Trophoblast cell (in vitro differentiated cells and primary cell): ENCODE data around the gene CROCC2.

Source experiments
- DNase-seq, 2 donors: peaks; one replicate each; pipeline ENCODE4 v3.0.0-alpha.2; 2016
- H2AFZ ChIP-seq: 2 replicates; pipeline ENCODE4 v1.6.1; 2013; ENCODE audit warnings: low read length, moderate library complexity, mild to moderate bottlenecking; ENCODE audit not compliant: insufficient read depth, poor library complexity
- H2AK5ac ChIP-seq: 2 replicates; pipeline ENCODE4 v1.6.1; 2013; ENCODE audit warnings: mild to moderate bottlenecking, low read length
- H2BK120ac ChIP-seq: 2 replicates; pipeline ENCODE4 v1.6.1; 2013; ENCODE audit warnings: low read length, mild to moderate bottlenecking, moderate library complexity; ENCODE audit not compliant: insufficient read depth, poor library complexity
- H2BK12ac ChIP-seq: 2 replicates; pipeline ENCODE4 v1.6.1; 2013; ENCODE audit warnings: mild to moderate bottlenecking, low read length, moderate library complexity
- H2BK5ac ChIP-seq: 2 replicates; pipeline ENCODE4 v1.6.1; 2013; ENCODE audit warnings: low read length, low read depth, moderate library complexity, mild to moderate bottlenecking; ENCODE audit not compliant: poor library complexity
- H3K14ac ChIP-seq: 2 replicates; pipeline ENCODE4 v1.6.1; 2013; ENCODE audit warnings: mild to moderate bottlenecking, low read length
- H3K18ac ChIP-seq: 2 replicates; pipeline ENCODE4 v1.6.1; 2013; ENCODE audit warnings: mild to moderate bottlenecking, low read length
- H3K23ac ChIP-seq: 2 replicates; pipeline ENCODE4 v1.6.1; 2013; ENCODE audit warnings: low read length
- H3K27ac ChIP-seq: 2 replicates; pipeline ENCODE4 v1.5.1; 2013; ENCODE audit warnings: low read depth, mild to moderate bottlenecking, inconsistent platforms, low read length, moderate library complexity
- H3K27me3 ChIP-seq: 2 replicates; pipeline ENCODE4 v1.6.1; 2013; ENCODE audit warnings: inconsistent platforms, mild to moderate bottlenecking, low read length, moderate library complexity; ENCODE audit not compliant: insufficient read depth
- H3K36me3 ChIP-seq, 2 experiments: 1 replicate in 1 of 2; 2 replicates in 1 of 2; pipeline ENCODE4 v1.6.1; 2013; ENCODE audit warnings: low read length in 2 of 2, mild to moderate bottlenecking in 2 of 2, moderate library complexity in 1 of 2; ENCODE audit not compliant: insufficient read depth in 2 of 2, control insufficient read depth in 1 of 2
- H3K4ac ChIP-seq: 2 replicates; pipeline ENCODE4 v1.6.1; 2013; ENCODE audit warnings: low read depth, mild to moderate bottlenecking, low read length, moderate library complexity
- H3K4me1 ChIP-seq, 2 experiments: 1 replicate in 1 of 2; 2 replicates in 1 of 2; pipeline ENCODE4 v1.6.1; 2013; ENCODE audit warnings: low read length in 2 of 2, mild to moderate bottlenecking in 2 of 2, moderate library complexity in 1 of 2; ENCODE audit not compliant: insufficient read depth in 2 of 2, control insufficient read depth in 1 of 2
- H3K4me2 ChIP-seq: 2 replicates; pipeline ENCODE4 v1.6.1; 2013; ENCODE audit warnings: inconsistent platforms, mild to moderate bottlenecking, low read length, moderate library complexity
- H3K4me3 ChIP-seq: 2 replicates; pipeline ENCODE4 v1.5.1; 2013; ENCODE audit warnings: mild to moderate bottlenecking, low read depth, low read length, inconsistent platforms
- H3K79me1 ChIP-seq: one replicate; pipeline ENCODE4 v1.6.1; 2013; ENCODE audit warnings: low read length
- H3K79me2 ChIP-seq: 2 replicates; pipeline ENCODE4 v1.6.1; 2013; ENCODE audit warnings: low read length, mild to moderate bottlenecking; ENCODE audit not compliant: control insufficient read depth, insufficient read depth, poor library complexity
- H3K9ac ChIP-seq: 2 replicates; pipeline ENCODE4 v1.6.1; 2013; ENCODE audit warnings: mild to moderate bottlenecking, low read length
- H3K9me3 ChIP-seq: 2 replicates; pipeline ENCODE4 v1.6.1; 2013; ENCODE audit warnings: low read depth, mild to moderate bottlenecking, control low read depth, inconsistent platforms, low read length; ENCODE audit not compliant: insufficient read depth
- H4K12ac ChIP-seq: 2 replicates; pipeline ENCODE4 v1.6.1; 2013; ENCODE audit warnings: low read depth, mild to moderate bottlenecking, low read length, moderate library complexity
- H4K8ac ChIP-seq: 2 replicates; pipeline ENCODE4 v1.6.1; 2013; ENCODE audit warnings: low read depth, mild to moderate bottlenecking, low read length, moderate library complexity
- H4K91ac ChIP-seq: one replicate; pipeline ENCODE4 v1.6.1; 2013; ENCODE audit warnings: low read depth, mild to moderate bottlenecking, low read length, moderate library complexity
- WGBS: extraction: QIAGEN DNeasy Blood & Tissue Kit; methylation state at CpG from one replicate; pipeline ENCODE4 v1.1.7; 2013; ENCODE audit warnings: missing lambda C conversion rate; ENCODE audit not compliant: insufficient read length, insufficient coverage; ENCODE audit errors: extremely low coverage; 5-methylcytosine and 5-hydroxymethylcytosine counted together

The CROCC2 gene

DNA sequence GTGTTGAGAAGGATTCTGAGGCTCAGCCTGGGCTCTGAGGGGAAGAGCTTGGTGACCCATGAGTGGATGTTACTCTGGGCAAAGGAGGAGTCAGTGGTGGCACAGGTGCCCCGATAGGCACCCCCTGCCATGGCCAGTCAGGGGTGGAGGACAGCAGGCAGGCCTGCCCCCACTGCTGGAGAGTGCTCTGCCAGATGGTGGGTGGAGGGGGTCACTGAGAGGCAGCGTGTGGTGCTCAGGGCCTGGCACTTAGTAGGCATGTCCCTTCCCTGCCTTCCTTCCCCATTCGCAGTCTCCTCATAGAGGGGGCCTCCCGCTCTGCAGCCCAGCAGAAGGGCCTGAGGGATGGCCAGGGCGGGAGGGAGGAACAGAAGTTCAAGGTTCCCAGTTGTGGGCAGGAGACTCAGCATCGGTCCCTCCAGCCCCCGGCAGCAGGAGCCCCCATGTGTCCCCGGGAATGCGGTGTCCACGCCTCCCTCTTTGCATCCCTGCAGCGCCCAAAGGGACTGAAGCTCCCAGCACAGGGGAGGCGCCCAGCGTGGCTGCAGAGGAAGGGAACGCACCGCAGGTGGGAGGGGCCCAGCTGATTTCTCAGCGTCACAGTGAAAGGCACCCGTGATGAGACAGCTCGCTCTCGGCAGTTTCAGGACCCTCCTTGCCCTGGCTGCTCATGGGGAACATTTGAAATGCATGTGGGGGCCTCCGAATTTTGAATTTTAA is 86.6 kb downstream of the CROCC2 start:
- Histone ChIP-seq H3K4me1 (no peaks in the 10 kb centered on the region), H3K14ac (no peak overlapping the region), H3K27me3 (no peaks in the 10 kb centered on the region), H2BK120ac (no peak overlapping the region), H3K9me3 (peaks cover 18% of the 10 kb centered on the region), H3K27ac (no peak overlapping the region), H3K9ac (no peak overlapping the region), H4K12ac (no peak overlapping the region), H3K18ac (no peak overlapping the region), H2AK5ac (no peak overlapping the region), H2BK12ac (no peak overlapping the region), H3K79me2 (no peaks in the 10 kb centered on the region), H3K4ac (no peak overlapping the region), H4K91ac (no peak overlapping the region), H2AFZ (no peak overlapping the region), H3K4me3 (no peak overlapping the region), H3K23ac (no peak overlapping the region), H3K4me2 (no peak overlapping the region), H3K36me3 (no peaks in the 10 kb centered on the region), H2BK5ac (no peak overlapping the region), H4K8ac (no peak overlapping the region), H3K79me1 (no peaks in the 10 kb centered on the region)
- no peak for DNase-seq
- no CpG with 5 or more reads among the region's 20 CpGs for WGBS

DNA sequence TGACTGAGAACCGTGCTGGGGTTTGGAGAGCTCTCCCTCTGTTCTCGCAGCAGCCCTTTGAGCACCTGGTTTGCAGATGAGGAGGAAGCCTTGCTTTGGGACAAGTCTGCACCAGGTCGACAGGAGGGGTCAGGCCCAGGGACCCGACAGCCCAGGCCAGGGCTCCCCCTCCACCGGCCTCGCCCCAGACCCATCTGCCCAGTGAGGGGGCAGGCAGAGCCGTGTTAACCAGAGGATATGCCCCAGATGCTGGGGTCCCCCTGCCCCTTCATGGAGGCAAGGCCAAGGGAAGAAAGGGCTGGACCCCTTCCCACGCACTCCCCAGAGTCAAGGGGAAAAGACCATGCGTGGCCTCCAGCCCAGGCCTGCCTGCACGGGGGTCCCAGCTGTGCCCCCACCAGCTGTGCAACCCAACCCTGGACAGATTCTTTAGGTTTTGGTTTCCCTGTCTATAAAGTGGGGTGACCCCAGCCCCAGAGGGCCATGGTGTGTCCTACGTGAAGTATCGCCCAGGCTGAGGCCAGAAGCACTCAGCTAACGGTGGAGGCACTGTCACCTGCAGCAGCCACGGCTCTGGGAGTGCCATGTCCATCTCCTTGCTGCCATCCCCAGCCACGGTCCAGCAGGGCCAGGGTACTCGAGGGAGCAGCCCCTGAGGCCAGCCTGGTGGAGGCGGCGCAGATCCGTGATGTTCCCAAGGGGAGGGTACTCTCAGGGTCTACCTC is 87.5 kb downstream of the CROCC2 start:
- Histone ChIP-seq H2BK120ac (no peak overlapping the region), H3K4me2 (no peak overlapping the region), H2BK12ac (no peak overlapping the region), H3K4me1 (peaks cover 0 to 5% of the 10 kb centered on the region in 2 experiments), H4K8ac (no peak overlapping the region), H3K4me3 (no peak overlapping the region), H3K14ac (no peak overlapping the region), H2AK5ac (no peak overlapping the region), H3K23ac (no peak overlapping the region), H3K4ac (no peak overlapping the region), H3K18ac (no peak overlapping the region), H2BK5ac (no peak overlapping the region), H3K79me2 (no peaks in the 10 kb centered on the region), H2AFZ (no peak overlapping the region), H3K27me3 (peaks cover under 1% of the 10 kb centered on the region), H3K9ac (no peak overlapping the region), H4K91ac (no peak overlapping the region), H3K27ac (no peak overlapping the region), H3K36me3 (no peaks in the 10 kb centered on the region), H3K9me3 (peaks cover 11% of the 10 kb centered on the region), H4K12ac (no peak overlapping the region), H3K79me1 (peaks cover 2% of the 10 kb centered on the region)
- DNase-seq = no peak
- WGBS = no CpG with 5 or more reads among the region's 19 CpGs

DNA sequence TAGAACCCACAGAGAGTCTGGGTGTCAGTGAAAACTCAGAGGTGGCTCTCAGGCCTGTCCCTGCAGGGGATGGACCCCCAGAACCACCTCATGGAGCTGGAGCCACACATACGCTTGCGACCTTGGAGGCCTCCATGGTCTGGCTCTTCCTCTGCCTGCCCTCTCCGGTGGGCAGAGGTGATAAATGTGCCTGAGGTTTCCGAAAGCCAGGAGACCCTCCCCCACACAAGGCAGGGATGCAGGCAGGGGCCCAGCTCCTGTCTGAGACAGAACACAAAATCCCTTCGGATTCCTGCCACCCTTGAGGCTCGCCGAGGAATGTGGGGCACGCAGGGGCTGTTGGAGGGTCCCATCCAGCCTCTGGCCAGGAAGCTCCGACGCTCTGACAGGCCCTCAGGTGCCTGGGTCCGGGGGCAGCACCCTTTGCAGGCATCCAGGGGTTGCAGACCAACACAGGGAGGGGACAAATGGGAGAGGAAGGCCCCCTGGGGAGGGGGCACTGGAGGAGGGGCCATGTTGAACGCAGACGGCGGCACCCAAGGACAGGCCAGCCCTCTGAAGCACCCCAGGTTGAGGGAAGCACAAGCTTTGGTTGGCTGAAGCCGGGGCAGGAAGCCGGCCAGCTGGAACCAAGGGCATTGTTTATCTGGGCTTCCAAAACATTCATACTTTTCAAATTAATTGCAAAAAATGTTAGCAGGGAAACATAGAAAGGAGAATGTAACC is 88.2 kb downstream of the CROCC2 start:
- no CpG with 5 or more reads among the region's 16 CpGs for WGBS
- Histone ChIP-seq H4K8ac (no peak overlapping the region), H3K4me2 (no peak overlapping the region), H3K4ac (no peak overlapping the region), H3K79me1 (peaks cover 2% of the 10 kb centered on the region), H3K18ac (no peak overlapping the region), H3K36me3 (no peaks in the 10 kb centered on the region), H2BK120ac (no peak overlapping the region), H2BK12ac (no peak overlapping the region), H4K91ac (no peak overlapping the region), H2AFZ (no peak overlapping the region), H3K9ac (no peak overlapping the region), H4K12ac (no peak overlapping the region), H3K27ac (no peak overlapping the region), H3K9me3 (peaks cover 7% of the 10 kb centered on the region), H3K14ac (no peak overlapping the region), H3K4me1 (peaks cover 0 to 10% of the 10 kb centered on the region in 2 experiments), H2BK5ac (no peak overlapping the region), H3K79me2 (no peaks in the 10 kb centered on the region), H3K23ac (no peak overlapping the region), H2AK5ac (no peak overlapping the region), H3K27me3 (peaks cover 8% of the 10 kb centered on the region), H3K4me3 (no peak overlapping the region)
- DNase-seq = no peak

DNA sequence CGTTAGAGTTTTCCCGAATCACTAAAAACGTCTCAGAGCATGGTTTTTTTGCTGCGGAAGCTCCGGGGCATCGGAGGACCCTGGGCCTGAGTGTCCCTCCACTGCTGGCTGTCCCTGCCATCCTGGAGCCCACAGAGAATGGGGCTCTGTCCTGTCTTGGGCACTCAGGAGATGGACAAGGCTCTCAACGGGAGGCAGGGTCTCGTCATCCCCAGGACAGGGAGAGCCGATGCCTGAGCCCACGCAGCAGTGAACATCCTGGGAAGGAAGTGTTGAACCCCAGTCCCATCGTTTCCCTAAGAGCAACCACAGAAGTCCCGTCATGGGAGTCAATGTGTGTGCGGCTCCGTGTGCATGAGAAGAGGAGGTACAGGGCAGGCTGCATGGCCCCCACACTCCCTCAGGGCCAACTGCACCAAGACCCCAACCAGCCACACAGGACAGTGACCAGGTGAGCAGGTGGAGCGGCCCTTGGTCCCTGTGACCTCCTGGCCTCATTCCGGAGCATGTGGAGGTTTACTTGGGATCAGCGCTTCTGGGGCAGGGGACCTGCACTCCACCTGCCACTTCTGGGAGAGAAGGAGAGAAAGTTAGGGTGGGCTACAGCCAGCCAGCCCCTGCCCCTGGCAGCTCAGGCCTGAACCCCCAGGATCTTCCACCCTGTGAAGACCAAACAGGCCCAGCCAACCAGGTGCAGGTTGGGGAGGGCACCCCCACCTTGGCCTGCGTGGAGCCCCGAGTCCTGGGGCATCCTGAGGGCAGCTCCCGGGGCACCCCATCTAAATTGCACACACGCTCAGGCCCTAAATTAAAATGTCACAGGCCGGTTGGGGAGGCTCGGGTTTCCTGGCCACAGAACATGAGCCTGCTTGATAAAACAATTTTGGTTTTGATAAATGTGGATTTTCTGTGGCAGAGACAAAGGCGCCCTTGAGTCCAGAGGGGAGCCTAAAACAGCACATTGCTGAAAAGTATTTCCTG is 89.2 kb downstream of the CROCC2 start:
- Histone ChIP-seq H2BK5ac (no peak overlapping the region), H3K4me1 (peaks cover 0 to 10% of the 10 kb centered on the region in 2 experiments), H3K14ac (no peak overlapping the region), H3K36me3 (no peaks in the 10 kb centered on the region), H3K4ac (no peak overlapping the region), H3K4me2 (no peak overlapping the region), H4K8ac (no peak overlapping the region), H2AK5ac (no peak overlapping the region), H2AFZ (no peak overlapping the region), H3K79me1 (peaks cover 2% of the 10 kb centered on the region), H3K23ac (no peak overlapping the region), H3K27me3 (peaks cover 11% of the 10 kb centered on the region), H2BK120ac (no peak overlapping the region), H3K79me2 (no peaks in the 10 kb centered on the region), H4K91ac (no peak overlapping the region), H3K9me3 (peaks cover 11% of the 10 kb centered on the region), H3K4me3 (no peak overlapping the region), H3K9ac (no peak overlapping the region), H3K18ac (no peak overlapping the region), H4K12ac (no peak overlapping the region), H2BK12ac (no peak overlapping the region), H3K27ac (no peak overlapping the region)
- no CpG with 5 or more reads among the region's 24 CpGs for WGBS
- no peak for DNase-seq
